Germinal center (tissue), 1 donor: ENCODE data around the gene PPP1R8.
"Not testable (repeated sequence)": the region's sequence is repeated elsewhere in the genome, so short reads cannot be mapped to it uniquely, and the experiment has no call there.

ENCODE experiments used
- DNase-seq: peaks from one replicate; pipeline ENCODE4 v3.0.0; 2012; ENCODE audit warnings: mixed read lengths, low spot score

Gene PPP1R8

DNA sequence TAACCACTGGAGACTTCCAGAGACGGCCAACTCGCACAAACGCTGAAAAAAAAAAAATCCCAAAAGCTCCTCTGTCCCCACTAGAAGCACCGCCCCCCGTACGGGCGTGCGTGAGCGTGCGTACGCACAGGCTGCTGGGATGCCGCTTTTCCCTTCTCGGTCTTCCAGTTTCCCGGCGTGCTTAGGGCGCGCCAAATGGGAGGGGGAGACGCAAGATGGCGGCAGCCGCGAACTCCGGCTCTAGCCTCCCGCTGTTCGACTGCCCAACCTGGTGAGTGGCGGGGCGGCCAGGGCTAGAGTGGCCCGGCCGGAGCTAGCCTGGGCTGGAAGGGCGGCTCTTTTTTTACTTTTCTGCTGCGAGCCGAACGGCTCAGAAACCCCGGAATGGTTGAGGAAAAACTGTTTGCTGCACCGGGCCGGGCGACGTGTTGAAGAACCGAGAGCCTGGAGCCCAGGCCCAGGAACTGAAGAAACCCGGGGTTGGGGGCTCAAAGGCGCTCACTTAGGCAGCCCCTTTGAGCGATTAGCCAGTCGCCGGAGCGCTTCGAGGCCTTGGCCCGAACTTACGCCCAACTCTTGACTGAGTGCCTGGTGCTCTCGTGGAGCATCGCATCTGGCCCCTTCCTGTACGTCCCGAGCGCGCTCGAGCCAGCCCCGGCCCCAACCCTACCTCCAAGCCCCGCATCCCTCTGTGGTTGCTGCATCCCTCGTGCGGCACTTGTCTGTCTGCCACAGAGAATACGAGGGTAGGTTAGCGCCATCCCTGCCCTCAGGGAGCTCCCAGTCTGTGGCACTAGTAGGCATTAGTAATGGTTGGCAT lies at the start of gene PPP1R8:
TSS of gene PPP1R8 (plus strand) at position 162 of the 820 bp plus-strand sequence. CDS start at position 216, 54 bp downstream.
- DNase-seq = peak; percentile 84

GRCh38 chr1:27782950-27783349 lies 47.6 kb upstream of the PPP1R8 start:
- no peak for DNase-seq

- DNase-seq = no peak
Measured at GRCh38 chr1:27784700-27785099, 45.9 kb upstream of the PPP1R8 start.

DNA sequence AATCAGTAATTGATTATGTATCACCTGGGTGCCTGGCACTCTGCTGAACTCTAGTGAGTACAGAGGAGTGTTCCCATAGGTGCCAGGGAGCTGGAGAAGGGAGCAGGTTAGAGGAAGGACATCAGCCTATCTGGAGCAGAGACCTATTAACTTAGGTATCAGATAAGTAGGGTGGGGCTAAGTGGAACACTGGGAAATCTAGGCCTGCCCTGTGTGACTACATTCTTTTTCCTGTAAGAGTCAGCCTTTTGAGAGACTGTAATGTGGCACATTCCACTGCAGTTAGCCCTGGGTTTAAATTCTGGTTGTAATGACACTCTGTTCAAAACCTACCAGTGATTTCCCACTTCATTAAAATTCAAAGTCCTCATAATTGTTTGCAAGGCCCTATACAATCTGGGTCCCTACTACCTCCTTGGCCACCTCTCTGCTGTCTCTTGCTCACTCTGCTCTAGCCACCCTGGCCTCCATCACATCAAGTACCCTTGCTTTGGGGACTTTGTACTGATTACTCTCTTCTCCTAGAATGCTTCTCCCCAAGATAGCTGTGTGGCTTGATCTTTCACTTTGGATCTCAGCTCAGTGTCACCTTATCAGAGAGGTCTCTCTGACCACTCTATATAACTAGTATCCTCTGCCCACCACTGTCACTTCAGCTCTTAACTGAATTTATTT lies 44.7 kb upstream of the PPP1R8 start:
- DNase-seq = no peak

GRCh38 chr1:27787895-27788294 lies 42.7 kb upstream of the PPP1R8 start:
- DNase-seq = no peak

- DNase-seq = no peak
Measured at GRCh38 chr1:27789540-27790041, 41.0 kb upstream of the PPP1R8 start.

- not testable (repeated sequence) for DNase-seq
Measured at GRCh38 chr1:27790270-27790669, 40.3 kb upstream of the PPP1R8 start.

GRCh38 chr1:27795601-27796000 lies 35.0 kb upstream of the PPP1R8 start:
- DNase-seq = no peak

DNA sequence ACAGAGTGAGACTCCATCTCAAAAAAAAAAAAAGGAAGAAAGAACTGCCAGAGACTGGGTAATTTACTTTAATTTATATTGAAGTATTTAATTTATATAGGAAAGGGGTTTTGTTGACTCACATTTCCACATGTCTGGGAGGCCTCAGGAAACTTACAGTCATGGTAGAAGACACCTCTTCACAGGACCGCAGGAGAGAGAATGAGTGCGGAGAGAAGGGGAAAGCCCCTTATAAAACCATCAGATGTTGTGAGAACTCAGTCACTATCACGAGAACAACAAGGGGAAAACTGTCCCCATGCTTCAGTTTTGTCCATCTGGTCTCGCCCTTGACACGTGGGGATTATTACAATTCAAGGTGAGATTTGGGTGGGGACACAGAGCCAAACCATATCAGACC lies 25.8 kb upstream of the PPP1R8 start:
- no peak for DNase-seq

DNA sequence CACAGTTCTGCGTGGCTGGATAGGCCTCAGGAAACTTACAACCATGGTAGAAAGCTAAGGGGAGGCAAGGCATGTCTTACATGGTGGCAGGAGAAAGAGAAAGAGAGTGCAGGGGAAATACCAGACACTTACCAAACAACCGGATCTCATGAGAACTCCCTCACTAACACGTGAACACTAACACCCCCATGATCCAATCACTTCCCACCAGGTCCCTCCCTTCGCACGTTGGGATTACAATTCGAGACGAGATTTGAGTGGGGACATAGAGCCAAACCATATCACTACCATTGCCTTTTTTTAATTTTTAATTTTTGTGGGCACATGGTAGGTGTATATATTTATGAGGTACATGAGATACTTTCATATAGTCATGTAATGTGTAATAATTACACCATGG lies 23.8 kb upstream of the PPP1R8 start:
- no peak for DNase-seq

DNA sequence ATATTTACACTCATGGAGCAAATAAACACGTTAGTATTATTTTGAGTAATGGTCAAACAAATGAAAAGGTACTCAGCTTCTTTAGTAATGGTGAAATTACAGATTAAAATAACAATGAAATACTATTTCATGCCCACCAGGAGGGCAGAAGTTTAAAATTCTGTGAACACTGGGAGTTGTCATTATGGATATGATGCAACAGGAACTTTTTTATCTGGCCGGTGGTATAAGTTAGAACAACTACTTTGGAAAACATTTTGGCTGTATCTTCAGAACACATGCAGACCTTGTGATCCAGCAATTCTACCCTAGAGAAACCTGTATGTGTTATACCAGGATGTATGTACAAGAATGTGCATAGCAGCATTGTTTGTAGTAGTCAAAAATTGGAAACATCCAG lies 23.2 kb upstream of the PPP1R8 start:
- no peak for DNase-seq

- not testable (repeated sequence) for DNase-seq
Measured at GRCh38 chr1:27808131-27808530, 22.5 kb upstream of the PPP1R8 start.

DNA sequence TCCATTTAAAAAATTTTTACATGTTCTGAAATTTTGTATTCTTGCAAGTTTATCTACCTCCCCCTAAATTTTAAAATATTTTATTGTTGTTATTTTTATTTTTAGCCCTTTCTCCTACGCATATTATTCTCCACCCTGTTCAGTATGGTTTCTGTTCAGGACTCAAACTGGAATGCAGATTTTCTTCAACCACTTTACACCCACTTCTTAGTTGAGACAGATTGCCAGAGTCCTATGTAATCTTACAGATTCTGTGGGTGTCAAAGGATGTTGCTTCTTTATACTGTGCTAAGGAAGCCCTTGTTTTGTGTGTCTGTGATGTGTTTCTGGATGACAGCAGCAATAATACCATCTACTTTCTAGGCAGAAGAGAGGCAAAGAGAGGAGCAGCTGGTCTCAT lies 20.7 kb upstream of the PPP1R8 start:
- DNase-seq = no peak

DNA sequence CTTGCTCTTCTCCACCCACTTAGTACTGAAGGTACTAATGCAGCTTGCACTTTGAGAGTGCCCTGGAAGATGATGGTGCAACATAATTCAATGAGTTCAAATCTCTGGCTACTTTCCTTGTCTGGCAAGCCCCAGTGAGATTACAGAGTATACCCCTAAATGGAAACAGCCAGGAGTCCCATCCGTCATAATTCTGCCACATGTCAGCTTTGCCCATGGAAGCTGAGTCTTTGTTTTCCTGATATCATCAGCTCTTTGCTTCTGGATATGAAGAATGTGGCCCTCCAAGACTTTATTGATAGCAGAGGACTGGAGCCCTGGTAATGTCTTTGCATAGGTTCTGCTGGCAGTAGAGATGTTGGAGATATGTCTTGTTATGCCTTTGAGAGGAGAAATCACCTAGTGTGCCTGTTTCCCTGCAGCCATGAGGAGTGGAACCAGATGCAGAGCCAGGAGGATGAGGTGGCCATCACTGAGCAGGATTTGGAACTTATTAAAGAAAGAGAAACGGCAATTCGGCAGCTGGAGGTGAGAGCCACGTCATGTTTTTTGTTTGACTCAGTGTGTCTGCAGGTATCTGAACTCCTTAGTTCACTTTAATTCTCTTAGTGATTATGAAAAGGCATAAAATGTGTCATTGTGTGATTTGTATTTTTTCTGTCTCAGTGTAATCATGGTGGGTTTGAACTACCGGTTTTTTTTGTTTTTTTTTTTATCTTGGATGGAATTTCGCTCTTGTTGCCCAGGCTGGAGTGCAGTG lies 18.7 kb upstream of the PPP1R8 start:
- no peak for DNase-seq

- DNase-seq = no peak
Measured at GRCh38 chr1:27816921-27817630, 13.5 kb upstream of the PPP1R8 start.

GRCh38 chr1:27821761-27822315 lies 8.7 kb upstream of the PPP1R8 start:
- no peak for DNase-seq

- no peak for DNase-seq
Measured at GRCh38 chr1:27823784-27824183, 6.8 kb upstream of the PPP1R8 start.

- no peak for DNase-seq
Measured at GRCh38 chr1:27824411-27824810, 6.2 kb upstream of the PPP1R8 start.

GRCh38 chr1:27829339-27829960 lies 1.1 kb upstream of the PPP1R8 start:
- DNase-seq = not testable (repeated sequence)

DNA sequence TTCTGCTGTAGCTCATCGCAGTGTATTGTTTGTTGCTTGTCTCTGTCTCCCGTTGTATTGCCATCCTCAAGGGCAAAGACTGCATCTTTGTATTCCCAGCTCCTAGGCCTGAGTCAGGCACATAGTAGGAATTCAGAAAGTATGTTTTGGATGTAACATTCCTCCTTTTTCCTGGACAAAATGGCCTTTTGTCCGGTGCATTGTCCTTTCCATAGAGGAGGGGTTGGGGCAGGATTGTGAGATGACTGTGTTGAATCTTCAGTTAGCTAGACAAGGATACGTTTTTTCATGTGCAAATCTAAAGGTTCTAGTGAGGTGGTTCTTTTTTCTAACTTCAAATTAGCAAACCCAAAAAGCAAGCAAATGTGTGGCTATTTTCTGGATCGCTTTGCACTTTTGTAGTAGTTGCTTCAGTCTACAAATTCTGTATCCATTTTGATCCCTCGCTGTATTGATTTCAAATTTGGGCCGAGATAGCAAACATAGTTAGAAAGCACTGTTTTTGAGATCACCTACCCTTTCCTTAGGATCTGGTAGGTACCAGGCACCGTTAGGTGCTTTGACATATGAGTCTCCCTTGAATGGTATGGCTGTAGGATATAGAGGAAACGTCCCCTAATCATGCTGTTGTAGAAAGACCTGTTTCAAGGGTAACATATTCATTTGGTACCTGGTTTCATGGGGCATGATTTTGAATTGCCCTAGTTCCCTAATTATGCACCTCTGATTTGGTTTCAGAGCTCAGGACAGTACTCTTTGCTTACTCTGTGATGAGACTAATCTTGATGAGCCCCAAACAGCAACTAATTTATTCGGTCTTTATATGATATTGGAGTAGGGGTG lies 1.2 kb downstream of the PPP1R8 start:
- DNase-seq = no peak
